HPDE6-E6E7 (cell line): ENCODE results near the gene UBE2V1.
"Not testable (repeated sequence)": the region's sequence is repeated elsewhere in the genome, so short reads cannot be mapped to it uniquely, and the experiment has no call there.

ENCODE experiments used
- DNase-seq: peaks from one replicate; pipeline ENCODE4 v3.0.0; 2011; ENCODE audit warnings: missing footprints; ENCODE audit errors: extremely low spot score

The UBE2V1 gene

GRCh38 chr20:50112512-50113419, at the start of gene UBE2V1:
UBE2V1 (minus strand) TSS chr20:50113150; CDS start chr20:50113128, 22 bp downstream.
- DNase-seq = peak; percentile 100

- not testable (repeated sequence) for DNase-seq
Measured at GRCh38 chr20:50161494-50161893, 48.5 kb upstream of the UBE2V1 start.

DNA sequence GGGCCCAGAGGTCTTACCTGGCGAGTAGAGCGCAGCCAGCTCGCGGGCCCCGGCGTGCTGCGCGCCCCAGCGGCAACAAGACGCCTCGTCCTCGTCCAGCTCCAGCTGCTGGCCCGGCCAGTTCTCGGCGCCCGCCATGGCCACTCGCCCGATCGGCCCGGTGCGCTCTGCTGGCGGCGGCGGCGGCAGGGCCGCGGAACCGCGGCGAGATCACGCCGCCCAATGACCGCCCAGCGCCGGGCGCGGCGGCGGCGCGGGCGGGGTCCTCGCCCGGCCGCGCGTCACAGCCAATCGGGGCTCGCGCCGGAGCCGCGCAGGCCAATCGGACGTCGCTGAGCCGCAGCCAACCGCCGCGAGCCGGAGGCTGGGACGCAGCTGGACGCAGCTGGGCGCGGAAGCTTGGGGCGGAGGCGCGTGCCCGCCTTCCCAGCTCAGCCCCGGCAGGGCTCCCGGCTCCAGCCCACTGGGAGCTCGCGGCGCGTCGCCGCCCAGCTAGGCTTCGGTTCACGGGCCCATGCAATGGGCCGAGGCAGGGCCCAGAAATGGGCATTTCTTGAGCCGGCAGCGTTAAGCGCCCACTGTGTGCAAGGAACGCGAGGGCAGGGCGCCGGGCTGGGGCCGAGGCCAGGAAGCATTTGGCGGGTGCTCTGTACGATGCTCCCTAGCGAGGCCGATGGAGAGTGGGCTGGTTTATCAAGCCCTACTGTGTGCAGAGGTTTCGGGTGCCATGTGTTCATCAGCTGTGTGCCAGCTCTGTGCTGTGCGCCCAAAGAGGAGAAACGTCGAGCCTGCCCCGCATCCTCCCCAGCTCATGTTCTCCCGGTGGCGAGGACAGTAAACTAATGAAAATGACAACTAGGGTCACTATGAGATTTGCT, 40.8 kb upstream of the UBE2V1 start, which contains the start of gene PEDS1:
TSS of gene PEDS1 (minus strand) at position 224 of the 878 bp plus-strand sequence. CDS start at position 138, 86 bp downstream.
- peak; percentile 100 for DNase-seq

- DNase-seq = no peak
Measured at GRCh38 chr20:50153153-50153499, 40.2 kb upstream of the UBE2V1 start.

GRCh38 chr20:50152394-50153152, 39.6 kb upstream of the UBE2V1 start:
- DNase-seq = peak; percentile 92

DNA sequence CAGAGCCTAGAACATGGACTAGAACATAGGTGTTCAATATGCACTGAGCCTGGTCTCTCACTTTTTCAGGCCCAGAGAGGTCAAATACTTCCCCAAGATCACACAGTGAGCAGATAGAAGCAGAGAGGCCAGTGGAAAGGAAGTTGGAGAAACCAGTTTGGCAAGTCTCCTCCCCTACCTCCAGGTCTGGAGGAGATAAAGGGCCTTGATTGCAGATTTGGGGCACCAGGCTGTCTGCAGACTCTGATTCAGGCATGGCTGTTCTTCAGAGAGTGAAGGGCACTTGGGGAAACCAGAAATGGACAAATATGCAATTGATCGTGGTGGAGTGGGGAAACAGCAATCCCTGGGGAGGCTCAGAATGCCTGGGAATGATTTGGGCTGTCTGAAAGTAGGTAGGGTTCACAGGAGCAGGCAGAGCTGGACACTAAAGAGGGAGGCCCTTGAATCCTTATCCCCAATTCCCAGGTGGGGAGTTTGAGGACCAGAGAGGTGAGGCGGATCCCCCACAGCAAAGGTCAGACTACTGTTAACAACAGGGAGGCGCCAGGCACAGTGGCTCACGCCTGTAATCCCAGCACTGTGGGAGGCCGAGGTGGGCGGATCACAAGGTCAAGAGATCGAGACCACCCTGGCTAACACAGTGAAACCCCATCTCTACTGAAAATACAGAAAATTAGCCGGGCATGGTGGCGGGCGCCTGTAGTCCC, 38.2 kb upstream of the UBE2V1 start:
- DNase-seq = no peak

DNA sequence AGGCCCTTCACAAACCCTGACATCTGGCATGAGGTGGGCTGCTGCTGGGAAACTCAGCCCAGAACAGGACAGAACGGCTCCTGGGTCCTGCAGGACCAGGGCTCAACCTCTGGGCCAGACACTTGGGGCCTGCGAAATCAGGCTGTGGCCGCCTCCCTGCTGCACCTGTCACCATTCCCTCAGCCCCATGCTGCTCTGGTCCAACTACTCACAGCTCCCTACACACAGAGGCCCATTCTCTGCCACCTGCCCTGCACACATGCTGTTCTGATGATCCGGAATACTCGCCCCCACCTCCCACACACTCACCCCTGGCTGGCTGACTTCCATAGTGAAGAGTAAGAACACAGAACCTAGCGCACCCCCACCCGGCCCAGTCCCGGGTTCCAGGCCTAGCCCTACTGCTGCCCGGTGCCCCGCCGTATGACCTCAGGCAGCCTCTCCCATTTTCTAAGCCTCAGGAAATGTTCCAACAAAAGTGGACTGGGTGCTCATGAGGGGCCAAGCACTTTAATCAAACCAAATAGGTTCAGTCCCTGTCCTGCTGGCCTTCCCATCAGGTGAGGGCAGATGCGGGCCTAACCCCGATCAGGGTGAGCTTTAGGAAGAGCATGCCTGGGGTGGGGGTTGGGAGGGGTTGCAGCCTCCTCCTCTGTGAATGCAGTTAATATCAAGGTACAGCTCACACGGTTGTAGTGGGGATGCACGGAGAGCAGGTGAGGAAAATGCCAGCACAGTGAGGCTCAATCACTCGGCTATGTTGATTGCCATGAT, 36.7 kb upstream of the UBE2V1 start:
- no peak for DNase-seq

DNA sequence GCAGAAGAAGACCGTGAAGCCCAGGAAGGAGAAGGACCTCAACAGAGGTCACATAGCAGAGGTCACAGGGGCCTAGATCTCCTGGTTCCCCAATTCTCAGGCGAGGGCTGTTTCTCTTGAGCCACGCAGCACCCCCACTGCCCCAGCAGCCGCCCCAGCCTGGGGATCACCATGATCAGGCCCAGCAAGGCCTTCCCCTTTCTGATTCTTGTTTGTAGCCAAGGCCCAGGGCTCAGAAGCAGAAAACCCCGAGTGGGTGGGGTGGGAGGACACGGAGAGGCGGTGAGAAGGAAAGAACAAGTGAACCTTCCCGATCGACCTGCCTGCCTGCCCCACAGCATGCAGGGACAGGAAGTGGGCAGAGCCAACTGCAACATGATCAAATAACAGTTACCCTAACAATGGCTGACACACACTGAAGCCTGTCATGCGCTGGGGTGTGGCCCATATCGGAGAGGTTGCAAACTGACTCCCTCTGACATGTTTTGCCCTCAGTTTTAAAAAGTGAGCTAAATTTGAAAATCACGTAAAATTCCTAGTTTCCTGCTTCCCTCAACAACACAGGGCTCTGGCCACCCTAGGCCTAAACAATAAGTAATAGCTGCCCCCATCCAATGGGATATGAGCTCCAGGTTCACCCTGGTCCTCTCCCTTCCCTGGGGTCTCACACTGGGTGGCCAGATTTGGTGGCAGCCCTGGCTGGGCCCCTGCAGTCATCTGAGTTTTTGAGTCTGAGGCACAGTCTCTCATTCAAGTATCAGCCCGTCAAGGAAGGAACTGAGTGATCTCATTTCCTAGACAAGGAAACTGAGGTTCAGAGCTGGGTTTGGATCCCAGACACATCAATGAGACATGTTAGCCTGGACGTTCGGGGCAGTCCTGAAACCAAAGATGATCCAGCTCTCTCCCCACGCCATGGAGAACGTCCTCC, 34.0 kb upstream of the UBE2V1 start:
- DNase-seq = peak; percentile 95

DNA sequence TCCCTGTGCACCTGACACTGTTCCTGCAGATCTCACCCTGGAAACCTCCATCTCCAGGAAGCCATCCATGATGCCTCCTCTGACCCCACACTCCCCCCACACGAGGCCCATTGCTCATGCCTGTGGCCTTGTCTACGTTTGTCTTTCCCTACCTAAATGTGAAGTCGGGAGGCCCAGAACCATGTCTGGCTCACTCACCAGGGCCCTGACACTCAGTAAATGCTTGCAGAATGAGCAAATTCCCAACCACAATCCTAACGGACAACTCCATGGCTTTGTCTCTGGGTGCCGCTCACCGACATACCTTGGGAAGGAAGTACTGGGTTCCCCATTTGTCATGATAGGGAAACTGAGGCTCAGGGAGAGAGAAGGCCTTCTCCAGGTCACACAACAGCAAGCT, 33.3 kb upstream of the UBE2V1 start:
- DNase-seq = no peak

DNA sequence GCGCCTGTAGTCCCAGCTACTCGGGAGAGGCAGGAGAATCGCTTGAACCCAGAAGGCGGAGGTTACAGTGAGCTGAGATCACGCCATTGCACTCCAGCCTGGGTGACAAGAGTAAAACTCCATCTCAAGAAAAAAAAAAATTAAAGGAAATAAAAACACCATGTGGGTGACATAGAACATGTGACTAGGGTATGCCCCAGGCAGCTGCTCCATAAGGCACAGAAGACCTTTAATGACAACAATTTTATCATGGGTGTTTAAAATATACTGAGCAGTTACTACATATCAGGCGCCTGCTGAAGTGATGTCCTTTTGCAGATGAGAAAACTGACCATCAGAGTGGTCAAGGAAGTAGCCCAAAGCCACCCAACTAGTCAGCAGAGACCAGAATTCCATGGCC, 32.6 kb upstream of the UBE2V1 start:
- DNase-seq = no peak

DNA sequence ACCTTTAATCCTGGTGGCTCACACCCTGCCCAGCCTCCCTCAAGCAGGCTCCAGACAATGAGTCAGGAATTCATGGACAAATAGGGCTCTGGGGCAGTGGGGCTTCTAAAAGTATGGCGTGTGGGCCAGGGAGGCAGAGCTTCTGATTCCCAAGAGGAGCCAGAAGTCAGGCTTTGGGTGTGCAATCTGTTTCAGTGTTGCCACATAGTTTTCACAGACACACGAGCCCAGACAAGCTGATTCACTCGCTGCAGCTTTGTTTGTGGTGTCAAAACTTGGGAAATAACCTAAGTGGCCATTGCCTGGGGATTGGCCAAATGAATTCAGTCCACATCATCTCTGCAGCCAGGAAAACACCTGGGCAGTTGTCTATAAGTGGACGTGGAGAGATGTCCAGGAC, 31.4 kb upstream of the UBE2V1 start:
- DNase-seq = peak; percentile 94

GRCh38 chr20:50142812-50143211, 29.9 kb upstream of the UBE2V1 start:
- no peak for DNase-seq

GRCh38 chr20:50141811-50142561, 29.0 kb upstream of the UBE2V1 start:
- no peak for DNase-seq

- no peak for DNase-seq
Measured at GRCh38 chr20:50141018-50141675, 28.2 kb upstream of the UBE2V1 start.

GRCh38 chr20:50140339-50140859, 27.4 kb upstream of the UBE2V1 start:
- DNase-seq = no peak

DNA sequence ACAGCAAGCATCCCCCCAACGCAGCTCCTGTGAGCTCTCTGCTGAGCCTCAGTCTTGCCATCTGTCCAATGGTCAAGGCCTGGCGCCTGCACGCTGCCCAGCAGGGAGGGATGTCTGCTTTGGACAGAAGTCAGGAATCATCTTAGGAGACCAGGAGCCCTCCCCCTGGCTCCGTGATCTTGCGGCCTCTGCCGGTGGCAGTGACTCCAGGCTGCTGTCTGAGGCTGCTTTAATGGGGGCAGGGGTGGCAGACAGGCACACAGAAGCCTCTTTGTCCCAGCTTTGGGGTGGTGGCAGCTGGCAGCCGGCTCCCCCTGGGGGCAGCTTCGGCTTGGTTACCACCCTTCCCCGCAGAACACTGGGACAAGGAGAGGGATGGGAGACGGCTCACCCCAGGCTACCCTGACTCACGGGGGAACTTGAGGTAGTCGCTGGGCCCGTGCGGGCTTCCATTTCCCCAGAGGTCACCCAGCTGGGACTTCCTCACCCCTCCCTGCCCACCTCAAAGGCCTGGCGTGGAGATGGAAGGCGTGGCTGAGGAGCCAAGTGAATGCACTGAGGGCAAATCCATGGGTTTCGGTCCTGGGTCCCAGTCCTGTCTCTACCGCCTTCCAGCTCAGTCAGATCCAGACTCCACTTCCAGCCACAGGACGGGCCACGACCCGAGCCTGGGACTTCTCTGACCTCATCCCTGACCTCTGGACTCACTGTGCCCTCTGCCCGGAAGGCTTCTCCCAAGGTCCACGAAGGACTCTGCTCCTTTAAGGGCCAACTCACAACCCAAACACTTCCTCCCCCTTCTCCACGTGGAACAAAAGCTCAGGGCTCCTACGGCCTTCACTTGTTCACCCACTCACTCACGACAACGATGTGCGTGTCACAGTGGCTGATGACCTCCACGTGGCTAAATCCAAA, 25.8 kb upstream of the UBE2V1 start:
- no peak for DNase-seq

DNA sequence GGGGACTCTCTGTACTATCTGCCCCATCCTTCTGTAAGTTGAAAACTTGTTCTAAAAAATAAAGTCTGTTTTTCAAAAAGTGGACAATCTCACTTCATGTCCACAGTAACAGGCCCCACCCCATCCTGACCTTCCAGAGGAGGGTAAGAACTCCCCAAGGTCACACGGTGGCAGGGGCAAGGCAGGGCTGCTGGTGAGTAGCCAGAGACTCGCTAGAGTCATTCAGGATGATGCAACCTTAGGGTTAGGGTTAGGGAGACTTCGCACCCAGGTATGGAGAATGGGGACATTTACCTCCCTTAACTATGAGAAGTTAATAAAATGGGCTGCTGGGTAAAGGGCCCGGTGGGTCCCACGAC, 25.1 kb upstream of the UBE2V1 start:
- DNase-seq = no peak
